Measurements from ENCODE around the gene ASB2.

Gene ASB2

GRCh38 chr14:93959239-93960107, 16.9 kb downstream of the ASB2 start (continued):
- TF ChIP-seq, protein P1, sequence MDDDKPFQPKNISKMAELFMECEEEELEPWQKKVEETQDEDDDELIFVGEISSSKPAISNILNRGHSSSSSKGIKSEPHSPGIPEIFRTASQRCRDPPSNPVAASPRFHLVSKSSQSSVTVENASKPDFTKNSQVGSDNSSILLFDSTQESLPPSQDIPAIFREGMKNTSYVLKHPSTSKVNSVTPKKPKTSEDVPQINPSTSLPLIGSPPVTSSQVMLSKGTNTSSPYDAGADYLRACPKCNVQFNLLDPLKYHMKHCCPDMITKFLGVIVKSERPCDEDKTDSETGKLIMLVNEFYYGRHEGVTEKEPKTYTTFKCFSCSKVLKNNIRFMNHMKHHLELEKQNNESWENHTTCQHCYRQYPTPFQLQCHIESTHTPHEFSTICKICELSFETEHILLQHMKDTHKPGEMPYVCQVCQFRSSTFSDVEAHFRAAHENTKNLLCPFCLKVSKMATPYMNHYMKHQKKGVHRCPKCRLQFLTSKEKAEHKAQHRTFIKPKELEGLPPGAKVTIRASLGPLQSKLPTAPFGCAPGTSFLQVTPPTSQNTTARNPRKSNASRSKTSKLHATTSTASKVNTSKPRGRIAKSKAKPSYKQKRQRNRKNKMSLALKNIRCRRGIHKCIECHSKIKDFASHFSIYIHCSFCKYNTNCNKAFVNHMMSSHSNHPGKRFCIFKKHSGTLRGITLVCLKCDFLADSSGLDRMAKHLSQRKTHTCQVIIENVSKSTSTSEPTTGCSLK (tag by site-specific recombination; IDR thresholded peaks at IDR 0.05) = no peak
- no peak for TF ChIP-seq ZNF214 (tag by site-specific recombination; IDR thresholded peaks at IDR 0.05; ENCODE audit: borderline replicate concordance)
- peak; percentile 75 for TF ChIP-seq PATZ1 (tag by site-specific recombination; IDR thresholded peaks at IDR 0.05)
- TF ChIP-seq, protein P2, sequence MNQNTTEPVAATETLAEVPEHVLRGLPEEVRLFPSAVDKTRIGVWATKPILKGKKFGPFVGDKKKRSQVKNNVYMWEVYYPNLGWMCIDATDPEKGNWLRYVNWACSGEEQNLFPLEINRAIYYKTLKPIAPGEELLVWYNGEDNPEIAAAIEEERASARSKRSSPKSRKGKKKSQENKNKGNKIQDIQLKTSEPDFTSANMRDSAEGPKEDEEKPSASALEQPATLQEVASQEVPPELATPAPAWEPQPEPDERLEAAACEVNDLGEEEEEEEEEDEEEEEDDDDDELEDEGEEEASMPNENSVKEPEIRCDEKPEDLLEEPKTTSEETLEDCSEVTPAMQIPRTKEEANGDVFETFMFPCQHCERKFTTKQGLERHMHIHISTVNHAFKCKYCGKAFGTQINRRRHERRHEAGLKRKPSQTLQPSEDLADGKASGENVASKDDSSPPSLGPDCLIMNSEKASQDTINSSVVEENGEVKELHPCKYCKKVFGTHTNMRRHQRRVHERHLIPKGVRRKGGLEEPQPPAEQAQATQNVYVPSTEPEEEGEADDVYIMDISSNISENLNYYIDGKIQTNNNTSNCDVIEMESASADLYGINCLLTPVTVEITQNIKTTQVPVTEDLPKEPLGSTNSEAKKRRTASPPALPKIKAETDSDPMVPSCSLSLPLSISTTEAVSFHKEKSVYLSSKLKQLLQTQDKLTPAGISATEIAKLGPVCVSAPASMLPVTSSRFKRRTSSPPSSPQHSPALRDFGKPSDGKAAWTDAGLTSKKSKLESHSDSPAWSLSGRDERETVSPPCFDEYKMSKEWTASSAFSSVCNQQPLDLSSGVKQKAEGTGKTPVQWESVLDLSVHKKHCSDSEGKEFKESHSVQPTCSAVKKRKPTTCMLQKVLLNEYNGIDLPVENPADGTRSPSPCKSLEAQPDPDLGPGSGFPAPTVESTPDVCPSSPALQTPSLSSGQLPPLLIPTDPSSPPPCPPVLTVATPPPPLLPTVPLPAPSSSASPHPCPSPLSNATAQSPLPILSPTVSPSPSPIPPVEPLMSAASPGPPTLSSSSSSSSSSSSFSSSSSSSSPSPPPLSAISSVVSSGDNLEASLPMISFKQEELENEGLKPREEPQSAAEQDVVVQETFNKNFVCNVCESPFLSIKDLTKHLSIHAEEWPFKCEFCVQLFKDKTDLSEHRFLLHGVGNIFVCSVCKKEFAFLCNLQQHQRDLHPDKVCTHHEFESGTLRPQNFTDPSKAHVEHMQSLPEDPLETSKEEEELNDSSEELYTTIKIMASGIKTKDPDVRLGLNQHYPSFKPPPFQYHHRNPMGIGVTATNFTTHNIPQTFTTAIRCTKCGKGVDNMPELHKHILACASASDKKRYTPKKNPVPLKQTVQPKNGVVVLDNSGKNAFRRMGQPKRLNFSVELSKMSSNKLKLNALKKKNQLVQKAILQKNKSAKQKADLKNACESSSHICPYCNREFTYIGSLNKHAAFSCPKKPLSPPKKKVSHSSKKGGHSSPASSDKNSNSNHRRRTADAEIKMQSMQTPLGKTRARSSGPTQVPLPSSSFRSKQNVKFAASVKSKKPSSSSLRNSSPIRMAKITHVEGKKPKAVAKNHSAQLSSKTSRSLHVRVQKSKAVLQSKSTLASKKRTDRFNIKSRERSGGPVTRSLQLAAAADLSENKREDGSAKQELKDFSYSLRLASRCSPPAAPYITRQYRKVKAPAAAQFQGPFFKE (tag by site-specific recombination; IDR thresholded peaks at IDR 0.05; ENCODE audit: borderline replicate concordance) = no peak
- TF ChIP-seq ZNF335 (tag by site-specific recombination; conservative IDR thresholded peaks at IDR 0.05) = peak; percentile 53
- no peak for TF ChIP-seq ZNF248 (tag by site-specific recombination; IDR thresholded peaks at IDR 0.05)

DNA sequence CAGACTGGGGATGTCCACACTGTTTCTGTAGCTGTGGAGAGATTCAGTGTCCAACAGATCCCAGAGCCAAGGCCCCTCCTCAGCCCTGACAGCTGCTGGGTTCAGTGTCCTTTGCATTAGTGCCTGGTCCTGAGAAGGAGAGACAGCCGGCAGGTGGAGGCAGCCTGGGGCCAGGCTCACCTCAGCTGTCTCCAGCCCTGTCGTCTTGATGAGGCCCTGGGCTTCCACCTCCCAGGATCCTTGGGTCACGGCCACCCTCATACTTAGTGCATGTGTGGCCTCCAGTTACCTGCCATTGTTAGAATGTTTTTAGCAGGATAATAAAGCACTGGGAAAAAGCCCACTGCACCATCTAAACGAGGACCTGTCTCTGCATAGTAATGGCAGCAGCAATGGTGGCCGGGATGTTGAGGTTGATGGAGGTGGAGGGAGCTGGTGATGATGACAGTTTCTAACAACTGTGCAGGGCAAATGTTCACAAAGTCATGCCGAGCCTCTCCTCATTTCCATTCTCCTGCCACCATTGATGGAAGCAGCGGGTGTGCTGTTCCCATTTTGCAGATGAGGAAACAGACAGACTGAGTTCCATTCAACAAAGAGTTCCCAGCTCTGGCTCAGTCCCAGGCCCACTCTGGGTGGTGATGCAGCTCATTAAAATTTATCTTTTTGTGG, 17.7 kb downstream of the ASB2 start:
- Histone ChIP-seq H3K4me3 (ENCODE audit: low read depth, low read length) (no peak overlapping the region), H3K27ac (ENCODE audit: extremely low read depth, low read depth, low read length) (no peak overlapping the region), H3K36me3 (ENCODE audit: control insufficient read depth in 2 of 2, insufficient read depth in 1 of 2, low read length in 2 of 2) (no peaks in the 10 kb centered on the region), H3K4me1 (ENCODE audit: control insufficient read depth, insufficient read depth, low read length) (peaks cover 10% of the 10 kb centered on the region), H3K9me3 (ENCODE audit: control insufficient read depth, insufficient read depth, low read depth, low read length) (no peaks in the 10 kb centered on the region)
- TF ChIP-seq, protein P3, sequence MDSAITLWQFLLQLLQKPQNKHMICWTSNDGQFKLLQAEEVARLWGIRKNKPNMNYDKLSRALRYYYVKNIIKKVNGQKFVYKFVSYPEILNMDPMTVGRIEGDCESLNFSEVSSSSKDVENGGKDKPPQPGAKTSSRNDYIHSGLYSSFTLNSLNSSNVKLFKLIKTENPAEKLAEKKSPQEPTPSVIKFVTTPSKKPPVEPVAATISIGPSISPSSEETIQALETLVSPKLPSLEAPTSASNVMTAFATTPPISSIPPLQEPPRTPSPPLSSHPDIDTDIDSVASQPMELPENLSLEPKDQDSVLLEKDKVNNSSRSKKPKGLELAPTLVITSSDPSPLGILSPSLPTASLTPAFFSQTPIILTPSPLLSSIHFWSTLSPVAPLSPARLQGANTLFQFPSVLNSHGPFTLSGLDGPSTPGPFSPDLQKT (IDR thresholded peaks at IDR 0.05; ENCODE audit: borderline replicate concordance, low read depth, low read length) = no peak
- no peak for TF ChIP-seq ZNF791 (tag by site-specific recombination; IDR thresholded peaks at IDR 0.05)
- ChIA-PET POLR2A (interaction anchor here (1.2 kb wide), 1 partner anchor 122 kb away, joined by 3 read pairs; the partner anchor contains the start of genes DDX24 and IFI27L1), CTCF (interaction anchor here (1.3 to 1.7 kb wide), 2 partner anchors 19 to 178 kb away, joined by 4 to 8 read pairs; no protein-coding TSS in a partner anchor)

All from HEK293 (cell line).